ENCODE data around the gene TTYH2.

GRCh38 chr17:74190154-74190553, 23.2 kb upstream of the TTYH2 start:
- no peak for TF ChIP-seq POLR2A (IDR thresholded peaks at IDR 0.05)
- TF ChIP-seq, protein P1, sequence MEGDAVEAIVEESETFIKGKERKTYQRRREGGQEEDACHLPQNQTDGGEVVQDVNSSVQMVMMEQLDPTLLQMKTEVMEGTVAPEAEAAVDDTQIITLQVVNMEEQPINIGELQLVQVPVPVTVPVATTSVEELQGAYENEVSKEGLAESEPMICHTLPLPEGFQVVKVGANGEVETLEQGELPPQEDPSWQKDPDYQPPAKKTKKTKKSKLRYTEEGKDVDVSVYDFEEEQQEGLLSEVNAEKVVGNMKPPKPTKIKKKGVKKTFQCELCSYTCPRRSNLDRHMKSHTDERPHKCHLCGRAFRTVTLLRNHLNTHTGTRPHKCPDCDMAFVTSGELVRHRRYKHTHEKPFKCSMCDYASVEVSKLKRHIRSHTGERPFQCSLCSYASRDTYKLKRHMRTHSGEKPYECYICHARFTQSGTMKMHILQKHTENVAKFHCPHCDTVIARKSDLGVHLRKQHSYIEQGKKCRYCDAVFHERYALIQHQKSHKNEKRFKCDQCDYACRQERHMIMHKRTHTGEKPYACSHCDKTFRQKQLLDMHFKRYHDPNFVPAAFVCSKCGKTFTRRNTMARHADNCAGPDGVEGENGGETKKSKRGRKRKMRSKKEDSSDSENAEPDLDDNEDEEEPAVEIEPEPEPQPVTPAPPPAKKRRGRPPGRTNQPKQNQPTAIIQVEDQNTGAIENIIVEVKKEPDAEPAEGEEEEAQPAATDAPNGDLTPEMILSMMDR (IDR thresholded peaks at IDR 0.05): no peak

Measured in breast epithelium (tissue), 3 donors.